Keratinocyte (primary cell): ENCODE data around the gene CCDC86. TPM values are rescaled to one million over a fixed set of nuclear protein-coding genes. Genes with fewer than 3 reads are reported as not detected.

ENCODE experiments used
- DNase-seq: peaks from one replicate; pipeline ENCODE4 v3.0.0-alpha.2; 2011; ENCODE audit warnings: low read depth, missing footprints, low spot score
- FAIRE-seq: peaks from 2 replicates; lab custom pipeline; 2011; peaks lifted over from hg19 to GRCh38; lab: Jason Lieb, UNC
- H2AFZ ChIP-seq: 2 replicates; pipeline ENCODE4 v1.6.0; 2012; ENCODE audit warnings: low read length, control low read depth, inconsistent platforms; ENCODE audit not compliant: control insufficient read depth
- H3K27ac ChIP-seq: 2 replicates; pipeline ENCODE4 v1.5.1; 2011; ENCODE audit warnings: low read length; ENCODE audit not compliant: control insufficient read depth, insufficient read depth
- H3K27me3 ChIP-seq: 3 replicates; pipeline ENCODE4 v1.6.0; 2011; ENCODE audit warnings: low read length; ENCODE audit not compliant: control insufficient read depth, insufficient read depth; ENCODE audit errors: extremely low read depth
- H3K36me3 ChIP-seq, 2 experiments: 2 replicates in 1 of 2; 3 replicates in 1 of 2; pipeline ENCODE4 v1.5.1; 2011; ENCODE audit warnings: low read length in 2 of 2, mild to moderate bottlenecking in 1 of 2; ENCODE audit not compliant: control insufficient read depth in 2 of 2, insufficient read depth in 2 of 2; ENCODE audit errors: extremely low read depth in 1 of 2
- H3K4me1 ChIP-seq: 3 replicates; pipeline ENCODE4 v1.5.1; 2011; ENCODE audit warnings: low read length; ENCODE audit not compliant: control insufficient read depth, insufficient read depth; ENCODE audit errors: extremely low read depth
- H3K4me2 ChIP-seq: 3 replicates; pipeline ENCODE4 v1.6.0; 2011; ENCODE audit warnings: low read depth, low read length; ENCODE audit not compliant: control insufficient read depth, insufficient read depth; ENCODE audit errors: extremely low read depth
- H3K4me3 ChIP-seq, 3 experiments: fragments of 200-600 bp in 1 of 3; sonication (generic) in 1 of 3; 2 replicates in 2 of 3; 3 replicates in 1 of 3; pipeline ENCODE4 v1.5.1; 2011 to 2016; ENCODE audit warnings: low read length in 3 of 3, mild to moderate bottlenecking in 3 of 3, control low read depth in 2 of 3, inconsistent platforms in 1 of 3, low read depth in 1 of 3, mixed read lengths in 1 of 3, mixed run types in 1 of 3, moderate library complexity in 1 of 3; ENCODE audit not compliant: control insufficient read depth in 2 of 3, insufficient read depth in 2 of 3; ENCODE audit errors: extremely low read depth in 1 of 3
- H3K79me2 ChIP-seq: 2 replicates; pipeline ENCODE4 v1.6.0; 2012; ENCODE audit warnings: low read length; ENCODE audit not compliant: control insufficient read depth, insufficient read depth
- H3K9ac ChIP-seq: 3 replicates; pipeline ENCODE4 v1.6.0; 2011; ENCODE audit warnings: low read length; ENCODE audit not compliant: control insufficient read depth, insufficient read depth; ENCODE audit errors: extremely low read depth
- H3K9me1 ChIP-seq: 3 replicates; pipeline ENCODE4 v1.6.0; 2011; ENCODE audit warnings: low read length; ENCODE audit not compliant: control insufficient read depth, insufficient read depth; ENCODE audit errors: extremely low read depth
- H3K9me3 ChIP-seq: 2 replicates; pipeline ENCODE4 v1.5.1; 2012; ENCODE audit warnings: low read depth, low read length; ENCODE audit not compliant: control insufficient read depth
- H4K20me1 ChIP-seq: 3 replicates; pipeline ENCODE4 v1.6.0; 2011; ENCODE audit warnings: low read length; ENCODE audit not compliant: control insufficient read depth, insufficient read depth; ENCODE audit errors: extremely low read depth
- EZH2 ChIP-seq: IDR thresholded peaks from one replicate; pipeline ENCODE4 v1.6.1; 2012; ENCODE audit warnings: inconsistent platforms, mild to moderate bottlenecking, low read length, moderate library complexity
- dilution Hi-C: fragments of 300-500 bp; cut with MboI; formaldehyde crosslinking; loops from one replicate; pipeline ENCODE4 v1.7.0; 2020; ENCODE audit warnings: low sequenced_read_pairs; ENCODE audit not compliant: extremely low pct_ligation_motif_present
- polyA plus RNA-seq, 5 experiments: library from polyadenylated mRNA; depleted of rRNA in 3 of 5; stranded (reverse) in 3 of 5; stranded (forward) in 1 of 5; unstranded in 1 of 5; fragments of >200 nt; gene quantifications; 1 replicate in 1 of 5; 2 replicates in 3 of 5; 3 replicates in 1 of 5; pipeline versions ENCODE4 v1.2.1 to v1.2.3, GENCODE V29; 2011 to 2012; ENCODE audit warnings: missing spikeins in 2 of 5, low read depth in 1 of 5, low replicate concordance in 1 of 5
- TF ChIP-seq, protein P1 (sequence below), 3 experiments: IDR thresholded peaks in 1 of 3; conservative IDR thresholded peaks in 1 of 3; optimal IDR thresholded peaks in 1 of 3; 2 replicates in 2 of 3; 3 replicates in 1 of 3; pipeline versions ENCODE3 to v1.5.1; 2011; ENCODE audit warnings: low read length in 3 of 3, mild to moderate bottlenecking in 3 of 3, moderate library complexity in 2 of 3, control low read depth in 1 of 3, inconsistent platforms in 1 of 3; ENCODE audit not compliant: insufficient read depth in 2 of 3; ENCODE audit errors: extremely low read depth in 1 of 3

CCDC86 gene
- polyA plus RNA-seq, 1 donor (not counting 4 experiments of a cell fraction or from before 2014, with no cell fraction given), result 29.3 TPM

DNA sequence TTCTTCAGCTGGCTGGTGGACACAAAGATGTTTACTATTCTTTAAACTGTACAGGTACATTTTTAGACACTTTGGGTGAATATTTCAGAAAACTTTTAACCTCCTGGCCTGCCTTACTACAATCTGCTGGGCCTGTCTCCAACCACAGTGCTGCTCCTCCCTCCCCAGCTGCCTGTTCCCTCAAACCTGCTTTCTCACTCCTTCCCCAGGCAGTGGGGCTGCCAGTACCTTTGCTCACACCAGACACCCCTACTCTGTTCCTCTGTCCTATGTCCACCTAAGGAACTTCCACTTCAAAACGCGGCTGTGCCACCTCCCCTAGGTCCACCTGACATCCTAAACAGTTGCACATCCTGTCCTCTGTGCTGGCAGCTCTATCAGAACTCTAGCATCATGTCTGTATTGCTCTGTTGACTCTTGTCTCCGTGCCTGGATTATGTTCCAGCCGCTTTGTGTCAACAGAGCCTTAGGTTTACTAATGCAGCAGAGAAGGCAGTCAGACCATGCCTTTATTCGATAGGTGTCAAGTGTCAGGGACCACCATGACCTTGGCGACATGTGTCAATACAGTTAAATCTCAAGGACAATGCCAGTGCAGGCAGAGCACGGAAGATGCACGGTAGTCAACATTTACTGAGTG, 38.9 kb downstream of the CCDC86 start:
- H3K4me3 ChIP-seq, result no peak overlapping the region
- H3K79me2 ChIP-seq, result no peaks in the 10 kb centered on the region
- H4K20me1 ChIP-seq, result no peaks in the 10 kb centered on the region
- H3K9me3 ChIP-seq, result no peaks in the 10 kb centered on the region
- no peak overlapping the region for H3K9ac ChIP-seq
- DNase-seq, result no peak
- no peak overlapping the region for H3K27ac ChIP-seq
- H3K4me2 ChIP-seq, result no peak overlapping the region
- no peak for TF ChIP-seq EZH2
- TF ChIP-seq, protein P1, sequence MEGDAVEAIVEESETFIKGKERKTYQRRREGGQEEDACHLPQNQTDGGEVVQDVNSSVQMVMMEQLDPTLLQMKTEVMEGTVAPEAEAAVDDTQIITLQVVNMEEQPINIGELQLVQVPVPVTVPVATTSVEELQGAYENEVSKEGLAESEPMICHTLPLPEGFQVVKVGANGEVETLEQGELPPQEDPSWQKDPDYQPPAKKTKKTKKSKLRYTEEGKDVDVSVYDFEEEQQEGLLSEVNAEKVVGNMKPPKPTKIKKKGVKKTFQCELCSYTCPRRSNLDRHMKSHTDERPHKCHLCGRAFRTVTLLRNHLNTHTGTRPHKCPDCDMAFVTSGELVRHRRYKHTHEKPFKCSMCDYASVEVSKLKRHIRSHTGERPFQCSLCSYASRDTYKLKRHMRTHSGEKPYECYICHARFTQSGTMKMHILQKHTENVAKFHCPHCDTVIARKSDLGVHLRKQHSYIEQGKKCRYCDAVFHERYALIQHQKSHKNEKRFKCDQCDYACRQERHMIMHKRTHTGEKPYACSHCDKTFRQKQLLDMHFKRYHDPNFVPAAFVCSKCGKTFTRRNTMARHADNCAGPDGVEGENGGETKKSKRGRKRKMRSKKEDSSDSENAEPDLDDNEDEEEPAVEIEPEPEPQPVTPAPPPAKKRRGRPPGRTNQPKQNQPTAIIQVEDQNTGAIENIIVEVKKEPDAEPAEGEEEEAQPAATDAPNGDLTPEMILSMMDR (optimal IDR thresholded peaks at IDR 0.05 in 1 of 3, IDR thresholded peaks at IDR 0.05 in 1 of 3, conservative IDR thresholded peaks at IDR 0.05 in 1 of 3; ENCODE audit: extremely low read depth in 1 of 3, insufficient read depth in 2 of 3, low read length in 3 of 3), result no peak
- H3K4me1 ChIP-seq, result no peaks in the 10 kb centered on the region
- no peaks in the 10 kb centered on the region for H3K9me1 ChIP-seq
- no peak for FAIRE-seq
- dilution Hi-C loops, result no loop called here
- H3K36me3 ChIP-seq, result peaks cover 3 to 8% of the 10 kb centered on the region in 2 experiments
- no peaks in the 10 kb centered on the region for H3K27me3 ChIP-seq
- no peak overlapping the region for H2AFZ ChIP-seq

DNA sequence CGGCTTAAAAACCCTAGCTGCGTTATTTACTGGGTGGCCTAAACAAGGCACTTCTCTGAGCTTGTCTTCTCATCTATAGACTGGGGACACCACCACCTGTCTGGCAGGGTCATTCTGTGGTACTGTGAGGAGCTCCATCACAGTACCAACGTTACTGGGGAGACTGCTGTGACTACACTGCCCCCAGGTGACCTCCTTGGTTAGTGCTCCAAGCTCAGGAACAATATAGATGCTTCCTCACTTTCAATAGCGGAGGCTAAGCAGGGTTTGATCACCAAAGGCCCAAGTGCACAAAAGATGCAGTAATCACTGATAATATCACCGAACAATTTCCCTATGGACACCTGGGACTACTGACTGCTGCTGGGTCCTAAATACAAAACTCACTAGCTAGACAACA, 45.6 kb downstream of the CCDC86 start:
- dilution Hi-C loops, result no loop called here
- DNase-seq, result no peak
- FAIRE-seq, result no peak

More for the DNA sequence above, 45.6 kb downstream of the CCDC86 start:
- Histone ChIP-seq H3K79me2 (no peaks in the 10 kb centered on the region), H3K27ac (no peak overlapping the region), H3K27me3 (no peaks in the 10 kb centered on the region), H2AFZ (no peak overlapping the region), H3K9me3 (no peaks in the 10 kb centered on the region), H3K36me3 (peaks cover 0 to 12% of the 10 kb centered on the region in 2 experiments), H3K4me3 (no peak overlapping the region), H4K20me1 (no peaks in the 10 kb centered on the region), H3K9ac (no peak overlapping the region), H3K4me1 (no peaks in the 10 kb centered on the region), H3K9me1 (no peaks in the 10 kb centered on the region), H3K4me2 (no peak overlapping the region)
- TF ChIP-seq, protein P1 (optimal IDR thresholded peaks at IDR 0.05 in 1 of 3, IDR thresholded peaks at IDR 0.05 in 1 of 3, conservative IDR thresholded peaks at IDR 0.05 in 1 of 3; ENCODE audit: extremely low read depth in 1 of 3, insufficient read depth in 2 of 3, low read length in 3 of 3), result peak; percentile 53 to 77 (median 60)
- TF ChIP-seq EZH2, result no peak
